ENCODE data around the gene TRIM66. TPM values are rescaled to one million over a fixed set of nuclear protein-coding genes. Genes with fewer than 3 reads are reported as not detected.

TRIM66 gene
- polyA plus RNA-seq, 2 of the 4 experiments (the other 2 are of a cell fraction) = 2.5 to 9.8 TPM

GRCh38 chr11:8674859-8675258 lies 7.6 kb downstream of the TRIM66 start:
- Histone ChIP-seq H3K27ac (no peak overlapping the region), H3K4me2 (no peak overlapping the region), H3K4me1 (peaks cover 16% of the 10 kb centered on the region), H3K9me3 (no peaks in the 10 kb centered on the region), H3K4me3 (no peak overlapping the region)
- ATAC-seq = no peak
- WGBS (ENCODE audit: missing lambda C conversion rate) = 68% methylated on average over 2 of the region's 2 CpGs
- TF ChIP-seq MAFK (IDR thresholded peaks at IDR 0.05; ENCODE audit: partially characterized antibody) (peak; percentile 85), ELK1 (IDR thresholded peaks at IDR 0.05; ENCODE audit: low read depth, low read length) (no peak), ZNF302 (CRISPR knock-in tag; IDR thresholded peaks at IDR 0.05) (no peak), JUN (IDR thresholded peaks at IDR 0.05) (no peak), KDM1A (IDR thresholded peaks at IDR 0.05; ENCODE audit: low read depth) (no peak)
- FAIRE-seq = no peak
- ChIA-PET CTCF (interaction anchor here (0.7 to 1.6 kb wide), 3 partner anchors 14 to 71 kb away, joined by 3 to 4 read pairs (median 3); no protein-coding TSS in a partner anchor), POLR2A (interaction anchor here (2.2 kb wide), 1 partner anchor 8 kb away, joined by 9 read pairs; the partner anchor contains the start of genes RPL27A and TRIM66)
- DNase-seq (ENCODE audit: low read depth in 1 of 2, low spot score in 1 of 2) = no peak

GRCh38 chr11:8672346-8672745 lies 10.1 kb downstream of the TRIM66 start:
- Histone ChIP-seq H3K4me1 (peaks cover 16% of the 10 kb centered on the region), H3K4me3 (no peak overlapping the region), H3K4me2 (no peak overlapping the region), H3K27ac (peak overlapping the region in 1 of 2 experiments; percentile 74; a peak in 3 of 6 replicates), H3K9me3 (no peaks in the 10 kb centered on the region)
- TF ChIP-seq CEBPB (IDR thresholded peaks at IDR 0.05) (no peak), FOXS1 (CRISPR knock-in tag; IDR thresholded peaks at IDR 0.05) (no peak), CTCF (IDR thresholded peaks at IDR 0.05) (no peak)
- no peak for ATAC-seq
- ChIA-PET POLR2A (interaction anchor here (1.2 to 1.5 kb wide), 2 partner anchors 10 to 16 kb away, joined by 4 to 15 read pairs; partner anchors contain the start of genes RPL27A and TRIM66), CTCF (interaction anchor here (1.1 kb wide), 1 partner anchor 35 kb away, joined by 3 read pairs; no protein-coding TSS in a partner anchor)
- no peak for DNase-seq (ENCODE audit: low read depth in 1 of 2, low spot score in 1 of 2)
- FAIRE-seq = no peak
- WGBS (ENCODE audit: missing lambda C conversion rate) = 98% methylated on average over 2 of the region's 2 CpGs

GRCh38 chr11:8671651-8672062 lies 10.8 kb downstream of the TRIM66 start:
- FAIRE-seq (no peak), DNase-seq (ENCODE audit: low read depth in 1 of 2, low spot score in 1 of 2) (no peak), ATAC-seq (peak; percentile 63 to 69)
- TF ChIP-seq BCL3 (IDR thresholded peaks at IDR 0.05) = no peak
- TF ChIP-seq TFCP2L1 (CRISPR knock-in tag; IDR thresholded peaks at IDR 0.05) = no peak
- TF ChIP-seq HEYL (CRISPR knock-in tag; IDR thresholded peaks at IDR 0.05) = no peak
- no peak for TF ChIP-seq CBX8 (IDR thresholded peaks at IDR 0.05)
- 13% methylated on average over 1 of the region's 1 CpG for WGBS (ENCODE audit: missing lambda C conversion rate)
- Histone ChIP-seq H3K4me2 (peak overlapping the region; percentile 45), H3K27ac (peak overlapping the region; percentile 54 to 74; a peak in 5 of 6 replicates), H3K9me3 (no peaks in the 10 kb centered on the region), H3K4me1 (peaks cover 16% of the 10 kb centered on the region), H3K4me3 (no peak overlapping the region)
- ChIA-PET CTCF (interaction anchor here (1.0 to 1.2 kb wide), 3 partner anchors 9 to 34 kb away, joined by 3 to 5 read pairs (median 3); no protein-coding TSS in a partner anchor), POLR2A (interaction anchor here (1.2 to 1.5 kb wide), 2 partner anchors 11 to 17 kb away, joined by 4 to 15 read pairs; partner anchors contain the start of genes RPL27A and TRIM66)

- H3K4me2 ChIP-seq = peak overlapping the region; percentile 45
- peaks cover 16% of the 10 kb centered on the region for H3K4me1 ChIP-seq
- 44% methylated on average over 4 of the region's 4 CpGs for WGBS (ENCODE audit: missing lambda C conversion rate)
- no peak overlapping the region for H3K4me3 ChIP-seq
- DNase-seq (ENCODE audit: low read depth in 1 of 2, low spot score in 1 of 2) (peak in 1 of 2 experiments; percentile 48), ATAC-seq (peak; percentile 90 to 96), FAIRE-seq (no peak)
- CTCF ChIA-PET = interaction anchor here (0.7 to 1.2 kb wide), 4 partner anchors 9 to 1062 kb away, joined by 3 to 5 read pairs (median 3); no protein-coding TSS in a partner anchor
- peak overlapping the region; percentile 54 to 74; a peak in 5 of 6 replicates for H3K27ac ChIP-seq
- no peaks in the 10 kb centered on the region for H3K9me3 ChIP-seq
- POLR2A ChIA-PET = interaction anchor here (1.2 to 1.5 kb wide), 2 partner anchors 11 to 18 kb away, joined by 4 to 15 read pairs; partner anchors contain the start of genes RPL27A and TRIM66
- TF ChIP-seq RFX5 (IDR thresholded peaks at IDR 0.05) (no peak), KDM5A (IDR thresholded peaks at IDR 0.05) (no peak), BCL3 (IDR thresholded peaks at IDR 0.05) (no peak), EHF (CRISPR knock-in tag; IDR thresholded peaks at IDR 0.05) (no peak), REST (IDR thresholded peaks at IDR 0.05) (no peak), CHD2 (IDR thresholded peaks at IDR 0.05; ENCODE audit: low read length, partially characterized antibody) (no peak), FOSB (CRISPR knock-in tag; IDR thresholded peaks at IDR 0.05) (no peak), PBX3 (IDR thresholded peaks at IDR 0.05) (no peak)
Measured at GRCh38 chr11:8671193-8671612, 11.3 kb downstream of the TRIM66 start.
